Caco-2 (cell line): ENCODE measurements around the gene GAB2. TPM values are rescaled to one million over a fixed set of nuclear protein-coding genes. Genes with fewer than 3 reads are reported as not detected.

Experiments
- BruUV-seq: library from RNA; stranded (reverse); fragments of 400-500 nt; replicated peaks from 2 replicates; lab custom pipeline; 2021; lab: Mats Ljungman, UMichigan
- CTCF ChIA-PET: fragments of 300-600 bp; sonication (Branson Sonifier 250); formaldehyde crosslinking; loops from one replicate; lab custom pipeline; 2022; ENCODE audit warnings: antibody characterized with exemption; lab: Charles Lee
- POLR2A ChIA-PET: fragments of 300-600 bp; sonication (Branson Sonifier 250); formaldehyde crosslinking; loops from one replicate; lab custom pipeline; 2022; ENCODE audit warnings: antibody characterized with exemption; lab: Charles Lee
- DNase-seq, 2 experiments: peaks; one replicate each; pipeline versions ENCODE4 v3.0.0 to v3.0.0-alpha.2; 2020 to 2022
- H3K27me3 ChIP-seq: replicated peaks from 2 replicates; pipeline ENCODE4 v1.6.0; 2011; ENCODE audit warnings: low read length; ENCODE audit not compliant: control insufficient read depth, insufficient read depth
- H3K36me3 ChIP-seq: 2 replicates; pipeline ENCODE4 v1.5.1; 2011; ENCODE audit warnings: low read length; ENCODE audit not compliant: control insufficient read depth, insufficient read depth
- H3K4me1 ChIP-seq: fragments of 250-450 bp; sonication (Bioruptor Pico); 2 replicates; pipeline ENCODE4 v1.5.1; 2020; ENCODE audit warnings: mild to moderate bottlenecking
- H3K4me3 ChIP-seq: 2 replicates; pipeline ENCODE4 v1.5.1; 2011; ENCODE audit warnings: low read depth, mild to moderate bottlenecking, control low read depth, low read length
- H3K9me3 ChIP-seq: fragments of 250-450 bp; sonication (Bioruptor Pico); 2 replicates; pipeline ENCODE4 v1.5.1; 2020; ENCODE audit warnings: mild to moderate bottlenecking, moderate library complexity
- H3K27ac Mint-ChIP-seq: one replicate; pipeline ENCODE4 v1.8.0; 2022; ENCODE audit warnings: mixed read lengths; ENCODE audit not compliant: unreplicated experiment
- H3K27me3 Mint-ChIP-seq: one replicate; pipeline ENCODE4 v1.8.0; 2022; ENCODE audit warnings: mixed read lengths; ENCODE audit not compliant: insufficient read depth, unreplicated experiment
- H3K36me3 Mint-ChIP-seq: one replicate; pipeline ENCODE4 v1.8.0; 2022; ENCODE audit warnings: mild to moderate bottlenecking, mixed read lengths; ENCODE audit not compliant: insufficient read depth, unreplicated experiment
- H3K4me1 Mint-ChIP-seq: one replicate; pipeline ENCODE4 v1.8.0; 2022; ENCODE audit warnings: low read depth, mixed read lengths; ENCODE audit not compliant: unreplicated experiment
- H3K4me3 Mint-ChIP-seq: one replicate; pipeline ENCODE4 v1.8.0; 2022; ENCODE audit warnings: mild to moderate bottlenecking, moderate library complexity, mixed read lengths; ENCODE audit not compliant: unreplicated experiment
- H3K9me3 Mint-ChIP-seq: one replicate; pipeline ENCODE4 v1.8.0; 2022; ENCODE audit warnings: mixed read lengths; ENCODE audit not compliant: unreplicated experiment
- CTCF ChIP-seq, 2 experiments: fragments of 200-600 bp in 1 of 2; IDR thresholded peaks; 1 replicate in 1 of 2; 2 replicates in 1 of 2; pipeline versions ENCODE4 v1.5.1 to v1.8.0; 2011 to 2022; ENCODE audit warnings: antibody characterized with exemption in 1 of 2, control low read depth in 1 of 2, inconsistent platforms in 1 of 2, low read depth in 1 of 2, low read length in 1 of 2, mild to moderate bottlenecking in 1 of 2, moderate library complexity in 1 of 2; ENCODE audit not compliant: insufficient read depth in 1 of 2, severe bottlenecking in 1 of 2, unreplicated experiment in 1 of 2
- intact Hi-C: fragments of 100-400 bp; cut with micrococcal nuclease; formaldehyde crosslinking; loops from one replicate; pipeline ENCODE4 v1.10.0; 2022; ENCODE audit not compliant: unreplicated experiment
- total RNA-seq: library from RNA; stranded (reverse); gene quantifications from 2 replicates; pipeline ENCODE4 v1.2.3, GENCODE V29; 2022

GAB2 gene
- total RNA-seq, 1 experiment from 2014 or later: 67.3 TPM

DNA sequence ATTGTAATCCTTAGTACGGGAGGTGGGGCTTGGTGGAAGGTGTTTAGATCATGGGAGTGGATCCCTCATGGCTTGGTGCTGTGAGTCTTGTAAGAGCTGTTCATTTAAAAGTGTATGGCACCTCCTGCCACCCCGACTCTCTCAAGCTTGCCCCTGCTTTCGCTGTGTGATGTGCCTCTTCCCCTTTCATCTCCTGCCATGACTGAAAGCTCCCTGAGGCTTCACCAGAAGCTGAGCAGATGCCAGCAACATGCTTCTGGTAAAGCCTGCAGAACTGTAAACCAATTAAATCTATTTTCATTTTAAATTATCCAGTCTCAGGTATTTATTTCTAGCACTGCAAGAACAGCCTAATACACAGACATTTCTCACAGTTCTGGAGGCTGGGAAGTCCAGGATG, 40.8 kb downstream of the GAB2 start:
- Mint-ChIP-seq H3K27me3 (no peaks in the 10 kb centered on the region), H3K4me1 (peaks cover 62% of the 10 kb centered on the region)

GRCh38 chr11:78374917-78375316, 42.7 kb downstream of the GAB2 start:
- POLR2A ChIA-PET: no interaction called here
- CTCF ChIA-PET: no interaction called here
- no peak for TF ChIP-seq CTCF (IDR thresholded peaks at IDR 0.05; ENCODE audit: insufficient read depth in 1 of 2, low read depth in 1 of 2, low read length in 1 of 2, severe bottlenecking in 1 of 2, unreplicated experiment in 1 of 2)
- Mint-ChIP-seq H3K9me3 (peaks cover 8% of the 10 kb centered on the region), H3K27me3 (no peaks in the 10 kb centered on the region), H3K27ac (no peak overlapping the region), H3K36me3 (peaks cover 14% of the 10 kb centered on the region), H3K4me1 (peaks cover 63% of the 10 kb centered on the region), H3K4me3 (no peak overlapping the region)
- Histone ChIP-seq H3K4me3 (no peak overlapping the region), H3K27me3 (no peaks in the 10 kb centered on the region), H3K9me3 (peaks cover 11% of the 10 kb centered on the region; the same call in 1 of the 2 replicates), H3K4me1 (peaks cover 81% of the 10 kb centered on the region), H3K36me3 (no peaks in the 10 kb centered on the region)
- intact Hi-C loops: no loop called here
- DNase-seq: no peak
- no TSS peak for BruUV-seq

More for the DNA sequence above, 40.8 kb downstream of the GAB2 start:
- Histone ChIP-seq H3K4me3 (no peak overlapping the region), H3K4me1 (peaks cover 80% of the 10 kb centered on the region), H3K36me3 (no peaks in the 10 kb centered on the region), H3K9me3 (peaks cover 11% of the 10 kb centered on the region; the same call in 1 of the 2 replicates), H3K27me3 (no peaks in the 10 kb centered on the region)
- ChIA-PET POLR2A (no interaction called here), CTCF (interaction anchor here (1.2 kb wide), 1 partner anchor 149 kb away, joined by 3 read pairs; no protein-coding TSS in a partner anchor)
- DNase-seq: no peak
- TF ChIP-seq CTCF (IDR thresholded peaks at IDR 0.05; ENCODE audit: insufficient read depth in 1 of 2, low read depth in 1 of 2, low read length in 1 of 2, severe bottlenecking in 1 of 2, unreplicated experiment in 1 of 2): no peak
- intact Hi-C loops: no loop called here
- peaks cover 8% of the 10 kb centered on the region for H3K9me3 Mint-ChIP-seq
- H3K4me3 Mint-ChIP-seq: no peak overlapping the region
- BruUV-seq: no TSS peak
- H3K27ac Mint-ChIP-seq: peak overlapping the region; percentile 93
- H3K36me3 Mint-ChIP-seq: peaks cover 18% of the 10 kb centered on the region

GRCh38 chr11:78373689-78374088, 43.9 kb downstream of the GAB2 start:
- BruUV-seq: no TSS peak

More at GRCh38 chr11:78373689-78374088, 43.9 kb downstream of the GAB2 start:
- no peak for DNase-seq
- CTCF ChIA-PET: no interaction called here
- no peak overlapping the region for H3K4me3 Mint-ChIP-seq
- Histone ChIP-seq H3K36me3 (no peaks in the 10 kb centered on the region), H3K4me3 (no peak overlapping the region), H3K9me3 (peaks cover 11% of the 10 kb centered on the region; the same call in 1 of the 2 replicates), H3K4me1 (peaks cover 76% of the 10 kb centered on the region), H3K27me3 (no peaks in the 10 kb centered on the region)
- TF ChIP-seq CTCF (IDR thresholded peaks at IDR 0.05; ENCODE audit: insufficient read depth in 1 of 2, low read depth in 1 of 2, low read length in 1 of 2, severe bottlenecking in 1 of 2, unreplicated experiment in 1 of 2): no peak
- peaks cover 57% of the 10 kb centered on the region for H3K4me1 Mint-ChIP-seq
- H3K27ac Mint-ChIP-seq: no peak overlapping the region
- peaks cover 14% of the 10 kb centered on the region for H3K36me3 Mint-ChIP-seq
- H3K9me3 Mint-ChIP-seq: peaks cover 8% of the 10 kb centered on the region
- no peaks in the 10 kb centered on the region for H3K27me3 Mint-ChIP-seq
- intact Hi-C loops: no loop called here
- POLR2A ChIA-PET: no interaction called here
